Stomach smooth muscle (tissue), 2 donors: ENCODE results near the gene TMCC3.
A peak's percentile ranks its signal among the peaks of the same experiment; 100 is the strongest.

Experiments used
- H3K27ac ChIP-seq: one replicate; pipeline ENCODE4 v1.7.0; 2013; ENCODE audit warnings: mild to moderate bottlenecking, low read length, inconsistent platforms
- H3K27me3 ChIP-seq, 2 donors: one replicate each; pipeline ENCODE4 v1.7.0; 2013; ENCODE audit warnings: low read length in 2 of 2; ENCODE audit not compliant: insufficient read depth in 2 of 2, control insufficient read depth in 1 of 2
- H3K36me3 ChIP-seq, 2 donors: one replicate each; pipeline ENCODE4 v1.7.0; 2013; ENCODE audit warnings: low read length in 2 of 2; ENCODE audit not compliant: control insufficient read depth in 2 of 2, insufficient read depth in 2 of 2
- H3K4me1 ChIP-seq: one replicate; pipeline ENCODE4 v1.7.0; 2013; ENCODE audit warnings: low read length; ENCODE audit not compliant: control insufficient read depth, insufficient read depth
- H3K4me3 ChIP-seq, 2 donors: one replicate each; pipeline ENCODE4 v1.7.0; 2013; ENCODE audit warnings: low read length in 2 of 2
- H3K9ac ChIP-seq, 2 donors: one replicate each; pipeline ENCODE4 v1.7.0; 2013; ENCODE audit warnings: low read length in 2 of 2, mild to moderate bottlenecking in 1 of 2
- H3K9me3 ChIP-seq, 2 donors: one replicate each; pipeline ENCODE4 v1.7.0; 2013; ENCODE audit warnings: low read length in 2 of 2; ENCODE audit not compliant: control insufficient read depth in 2 of 2
- donor health status: healthy.
- donor health status: Pancreatic carcinoma.

TMCC3 gene

DNA sequence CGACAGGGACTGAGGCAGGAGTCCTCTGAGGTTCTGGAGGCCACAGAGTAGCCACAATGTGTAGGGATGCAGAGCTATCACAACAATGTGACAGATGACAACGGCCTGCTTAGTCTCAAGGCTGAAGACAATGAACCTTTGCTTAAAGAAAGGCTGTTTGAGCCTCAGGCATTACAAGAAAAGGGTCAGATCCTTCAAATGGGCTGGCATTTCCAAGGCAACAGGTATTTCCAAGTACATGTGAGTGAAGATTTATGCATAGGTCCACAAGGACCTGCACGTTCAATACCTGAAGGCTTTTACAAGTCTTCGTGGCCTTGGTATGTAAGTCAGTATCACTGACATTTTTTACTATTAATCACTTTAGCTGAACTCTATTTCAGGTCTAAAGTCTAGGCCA lies 62.0 kb downstream of the TMCC3 start:
- H3K4me3 ChIP-seq: peak overlapping the region in 1 of 2 donors; percentile 20
- H3K27ac ChIP-seq: peak overlapping the region; percentile 18
- no peaks in the 10 kb centered on the region for H3K27me3 ChIP-seq
- no peak overlapping the region for H3K9ac ChIP-seq
- no peaks in the 10 kb centered on the region for H3K36me3 ChIP-seq
- H3K9me3 ChIP-seq: no peaks in the 10 kb centered on the region
- peaks cover 22% of the 10 kb centered on the region for H3K4me1 ChIP-seq

DNA sequence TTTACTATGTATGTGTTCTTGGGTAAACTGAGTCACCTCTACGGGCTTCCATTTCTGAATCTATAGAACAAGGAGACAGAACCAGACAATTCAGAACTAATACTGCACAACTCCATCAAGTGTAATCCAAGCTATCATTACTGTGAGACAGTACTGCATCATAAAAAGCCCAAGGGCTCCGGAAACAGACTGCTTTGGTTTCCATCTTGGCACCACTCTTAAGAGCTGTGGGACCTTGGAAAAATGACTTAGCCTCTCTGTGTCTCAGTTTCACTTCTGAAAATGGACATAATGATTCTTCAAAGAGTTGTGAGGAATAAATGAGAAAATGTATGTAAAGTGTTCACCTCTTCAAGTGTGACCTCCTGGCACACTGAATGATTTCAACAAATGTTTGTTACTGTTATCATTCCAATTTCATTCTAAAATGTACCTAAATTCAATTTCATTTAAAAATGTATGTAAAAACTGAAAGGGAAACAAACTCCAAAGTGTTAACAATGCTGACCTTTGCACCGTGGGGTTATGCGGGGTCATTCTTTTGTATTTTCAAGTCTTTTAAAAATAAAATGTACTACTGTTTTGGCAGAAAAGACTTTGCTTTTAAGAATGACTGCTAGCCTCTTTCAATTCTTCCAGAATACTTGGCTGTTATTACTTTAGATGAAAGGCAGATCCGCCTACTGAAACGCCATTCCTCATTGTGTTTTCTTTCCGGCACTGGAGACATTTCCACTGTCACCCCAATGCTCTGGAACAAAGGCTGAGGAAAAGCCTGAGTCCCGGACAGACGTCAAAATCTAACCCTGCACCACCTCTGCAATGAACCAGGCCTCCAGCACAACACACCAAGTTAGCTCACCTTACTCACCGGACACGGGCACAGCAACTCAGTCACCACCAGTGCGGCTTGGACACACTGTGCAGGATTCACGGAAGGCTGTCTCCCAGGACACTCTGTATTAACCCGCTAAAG lies 62.8 kb downstream of the TMCC3 start:
- peak overlapping the region in 1 of 2 donors; percentile 13 for H3K9ac ChIP-seq
- no peaks in the 10 kb centered on the region for H3K36me3 ChIP-seq
- H3K27me3 ChIP-seq: no peaks in the 10 kb centered on the region
- no peaks in the 10 kb centered on the region for H3K9me3 ChIP-seq
- H3K27ac ChIP-seq: peak overlapping the region; percentile 18
- H3K4me1 ChIP-seq: peaks cover 22% of the 10 kb centered on the region
- peak overlapping the region in 1 of 2 donors; percentile 36 for H3K4me3 ChIP-seq

DNA sequence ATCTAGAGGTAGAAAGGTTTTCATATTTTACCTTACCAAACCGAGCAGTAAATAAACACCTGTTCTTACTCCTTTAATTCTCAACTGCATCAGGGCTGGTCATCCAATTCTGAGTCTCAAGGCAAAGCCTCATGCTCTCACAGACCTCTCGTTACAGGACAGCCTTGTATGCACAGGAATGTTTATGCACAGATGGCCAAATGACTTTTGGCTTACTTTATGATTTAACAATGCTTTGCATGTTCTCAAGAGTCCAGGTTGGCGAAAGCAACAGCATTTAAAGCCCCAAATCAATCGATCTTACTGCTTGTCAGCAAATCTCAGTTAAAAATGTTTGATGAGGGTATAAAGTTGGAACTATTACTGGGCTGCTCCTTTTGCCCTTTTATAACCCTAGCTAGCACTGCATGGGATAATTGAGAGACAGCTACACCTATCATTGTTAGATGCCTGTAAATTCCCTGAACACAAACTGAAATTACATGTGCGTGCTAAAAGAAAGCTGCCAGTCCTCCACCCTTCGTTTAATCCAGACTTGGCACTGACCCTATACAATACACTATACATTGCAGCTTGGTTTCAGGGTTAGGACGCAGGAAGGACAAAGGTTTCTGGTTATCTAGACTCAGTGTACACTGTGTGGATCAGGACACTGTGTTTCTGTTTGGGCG lies 63.6 kb downstream of the TMCC3 start:
- no peaks in the 10 kb centered on the region for H3K27me3 ChIP-seq
- H3K4me1 ChIP-seq: peaks cover 18% of the 10 kb centered on the region
- H3K36me3 ChIP-seq: no peaks in the 10 kb centered on the region
- peak overlapping the region in 1 of 2 donors; percentile 13 for H3K9ac ChIP-seq
- no peak overlapping the region for H3K27ac ChIP-seq
- peak overlapping the region in 1 of 2 donors; percentile 29 for H3K4me3 ChIP-seq
- no peaks in the 10 kb centered on the region for H3K9me3 ChIP-seq

DNA sequence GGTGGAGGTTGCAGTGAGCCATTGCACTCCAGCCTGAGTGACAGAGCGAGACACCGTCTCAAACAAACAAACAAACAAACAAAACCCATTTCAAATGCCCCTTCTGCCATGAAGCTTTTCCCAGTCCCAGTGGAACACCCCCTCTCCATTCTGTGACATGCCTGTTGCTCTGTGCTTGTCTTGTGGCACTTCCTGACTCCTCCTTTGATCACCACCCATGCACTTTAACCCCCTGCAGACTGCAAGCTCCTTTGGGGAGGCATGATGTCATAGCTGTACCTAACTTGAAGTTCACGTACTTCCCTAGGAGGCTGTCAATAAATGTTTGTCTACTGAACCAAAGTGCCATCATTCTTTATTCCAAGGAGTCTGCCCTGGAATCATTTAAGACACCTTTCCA lies 64.7 kb downstream of the TMCC3 start:
- H3K27me3 ChIP-seq: no peaks in the 10 kb centered on the region
- no peaks in the 10 kb centered on the region for H3K36me3 ChIP-seq
- H3K27ac ChIP-seq: no peak overlapping the region
- no peak overlapping the region for H3K4me3 ChIP-seq
- no peak overlapping the region for H3K9ac ChIP-seq
- H3K9me3 ChIP-seq: no peaks in the 10 kb centered on the region
- peaks cover 16% of the 10 kb centered on the region for H3K4me1 ChIP-seq

DNA sequence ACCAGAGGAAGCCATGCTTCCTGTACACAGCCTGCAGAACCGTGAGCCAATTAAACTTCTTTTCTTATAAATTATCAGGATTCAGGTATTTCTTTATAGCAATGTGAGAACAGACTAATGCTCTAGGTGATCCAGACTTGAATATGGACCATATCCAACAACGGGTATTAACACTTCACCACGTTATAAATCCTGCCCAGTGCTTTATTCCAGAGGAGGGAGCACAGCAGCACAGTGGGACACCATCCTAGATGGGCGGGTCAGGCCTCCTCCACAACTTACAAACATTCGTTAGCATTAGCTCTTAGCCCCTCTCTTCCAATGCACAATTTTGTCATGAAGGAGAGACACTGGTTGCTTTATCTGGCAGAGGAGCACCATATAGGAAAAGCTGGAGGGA lies 66.0 kb downstream of the TMCC3 start:
- Histone ChIP-seq H3K27me3 (no peaks in the 10 kb centered on the region), H3K9ac (no peak overlapping the region), H3K4me1 (peaks cover 16% of the 10 kb centered on the region), H3K9me3 (no peaks in the 10 kb centered on the region), H3K27ac (no peak overlapping the region), H3K4me3 (no peak overlapping the region), H3K36me3 (no peaks in the 10 kb centered on the region)

DNA sequence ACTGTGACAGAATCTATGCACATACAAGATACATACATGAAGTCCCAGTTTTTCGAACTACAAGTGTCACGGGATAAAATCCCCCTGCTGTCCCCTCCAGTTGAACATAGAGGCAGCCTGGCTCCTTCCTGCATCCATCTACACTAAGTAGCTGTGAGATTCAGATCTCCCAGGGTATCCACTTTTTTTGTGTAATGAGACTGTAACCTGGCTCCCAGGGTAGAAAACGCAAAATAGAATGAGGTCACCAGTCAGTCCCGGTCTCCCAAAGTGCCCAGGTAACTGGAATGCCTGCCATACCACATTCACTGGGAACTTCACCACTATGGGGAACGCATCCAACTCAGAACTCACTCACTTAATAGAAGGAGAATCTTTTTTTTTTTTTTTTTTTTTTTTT lies 67.8 kb downstream of the TMCC3 start:
- H3K27me3 ChIP-seq: no peaks in the 10 kb centered on the region
- no peak overlapping the region for H3K4me3 ChIP-seq
- H3K36me3 ChIP-seq: peaks cover 0 to 2% of the 10 kb centered on the region in 2 donors
- no peaks in the 10 kb centered on the region for H3K9me3 ChIP-seq
- no peak overlapping the region for H3K27ac ChIP-seq
- no peak overlapping the region for H3K9ac ChIP-seq
- peaks cover 9% of the 10 kb centered on the region for H3K4me1 ChIP-seq

DNA sequence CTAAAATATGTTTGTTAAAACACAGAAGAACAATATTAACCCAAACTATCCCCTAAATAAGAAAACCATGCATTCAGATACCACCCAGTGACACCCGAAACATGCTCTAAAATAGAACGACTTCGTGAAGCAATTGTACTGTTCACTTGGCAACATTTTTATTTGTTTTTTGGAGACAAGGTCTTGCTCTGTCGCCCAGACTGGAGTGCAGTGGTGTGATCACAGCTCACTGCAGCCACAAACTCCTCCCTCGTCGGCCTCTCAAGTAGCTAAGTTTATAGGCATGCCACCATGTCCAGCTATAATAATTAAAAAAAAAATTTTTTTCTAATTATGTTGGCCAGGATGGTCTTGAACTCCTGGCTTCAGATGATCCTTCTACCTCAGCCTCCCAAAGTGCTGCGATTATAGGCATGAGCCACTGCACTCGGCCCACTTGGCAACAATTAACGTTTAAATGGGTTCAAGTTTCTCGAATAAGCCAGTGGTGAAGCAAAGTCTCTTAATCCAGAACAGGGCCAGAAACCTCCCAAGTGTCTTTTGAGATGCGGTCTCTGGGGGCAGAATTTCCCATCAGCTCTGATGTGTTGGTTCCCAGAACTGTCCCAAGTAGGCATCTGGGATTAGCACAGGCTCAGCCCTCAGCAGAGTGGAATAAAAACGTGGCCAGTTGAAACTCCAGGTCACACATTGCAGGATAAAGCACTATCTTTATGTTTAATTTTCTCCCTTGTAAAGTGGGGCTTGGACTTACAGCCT lies 74.5 kb downstream of the TMCC3 start:
- Histone ChIP-seq H3K36me3 (peaks cover 2 to 4% of the 10 kb centered on the region in 2 donors), H3K9me3 (no peaks in the 10 kb centered on the region), H3K9ac (no peak overlapping the region), H3K27ac (no peak overlapping the region), H3K4me1 (peaks cover 5% of the 10 kb centered on the region), H3K27me3 (no peaks in the 10 kb centered on the region), H3K4me3 (no peak overlapping the region)

DNA sequence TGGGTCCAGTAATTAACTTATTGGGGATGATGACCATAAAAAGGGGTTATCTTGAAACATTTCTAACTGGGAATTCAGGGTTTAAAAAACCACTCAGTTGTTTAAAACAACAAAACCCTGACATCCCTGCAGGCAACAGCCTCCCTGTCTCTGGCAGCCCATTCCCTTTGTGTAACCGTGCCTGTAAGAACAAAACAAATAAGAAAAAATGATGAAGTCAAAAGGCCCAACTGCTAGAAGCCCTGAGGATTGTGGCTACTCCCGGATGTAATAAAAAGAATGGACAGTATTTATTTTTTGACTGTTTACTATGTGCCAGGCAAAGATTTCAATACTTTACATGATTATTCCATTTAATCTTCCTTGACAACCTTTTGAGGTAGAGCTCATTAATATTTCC lies 75.3 kb downstream of the TMCC3 start:
- peaks cover 5% of the 10 kb centered on the region in 2 donors for H3K36me3 ChIP-seq
- no peak overlapping the region for H3K27ac ChIP-seq
- H3K4me3 ChIP-seq: no peak overlapping the region
- H3K27me3 ChIP-seq: no peaks in the 10 kb centered on the region
- H3K9me3 ChIP-seq: no peaks in the 10 kb centered on the region
- H3K9ac ChIP-seq: no peak overlapping the region
- peaks cover 5% of the 10 kb centered on the region for H3K4me1 ChIP-seq

DNA sequence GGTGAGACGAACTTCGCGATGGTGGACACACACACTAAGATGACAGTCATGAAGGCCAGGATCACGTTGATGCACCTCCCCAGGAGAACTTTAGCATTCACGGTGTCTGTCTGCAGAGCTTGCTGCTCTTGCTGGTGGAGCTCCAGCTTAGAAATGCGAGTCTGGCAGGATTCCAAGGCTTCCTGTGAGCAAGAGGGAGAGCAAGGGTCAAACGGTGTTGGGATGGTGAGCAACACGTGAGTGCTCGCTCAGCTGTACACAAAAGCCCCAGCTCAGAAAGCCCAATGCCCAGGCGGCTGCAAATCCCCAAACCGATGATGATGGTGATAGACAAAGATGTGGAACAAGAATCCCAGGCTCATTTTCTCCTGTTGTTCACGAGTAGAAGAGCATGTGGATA lies 78.8 kb downstream of the TMCC3 start:
- Histone ChIP-seq H3K9me3 (no peaks in the 10 kb centered on the region), H3K27ac (no peak overlapping the region), H3K4me1 (peaks cover 5% of the 10 kb centered on the region), H3K36me3 (peaks cover 5 to 6% of the 10 kb centered on the region in 2 donors), H3K4me3 (no peak overlapping the region), H3K27me3 (no peaks in the 10 kb centered on the region), H3K9ac (no peak overlapping the region)

DNA sequence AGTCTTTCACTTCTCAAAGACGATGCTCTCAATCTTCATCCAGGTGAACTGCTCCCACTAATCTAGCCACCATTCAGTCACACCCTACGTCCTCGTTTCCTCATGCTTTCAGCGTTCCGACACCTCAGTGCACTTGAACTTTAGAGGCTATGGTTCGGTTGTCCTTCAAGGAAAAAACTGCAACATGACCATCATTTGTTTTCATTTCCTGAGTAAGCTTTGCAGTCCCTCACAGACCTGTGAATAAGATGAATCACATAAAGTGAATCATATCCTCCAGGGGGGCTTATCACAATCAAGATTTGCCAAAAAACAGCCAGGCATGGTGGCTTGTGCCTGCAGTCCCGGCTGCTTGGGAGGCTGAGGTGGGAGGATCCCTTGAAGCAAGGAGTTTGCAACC lies 80.2 kb downstream of the TMCC3 start:
- peaks cover 5% of the 10 kb centered on the region for H3K4me1 ChIP-seq
- no peak overlapping the region for H3K27ac ChIP-seq
- peaks cover 5 to 6% of the 10 kb centered on the region in 2 donors for H3K36me3 ChIP-seq
- H3K27me3 ChIP-seq: no peaks in the 10 kb centered on the region
- no peak overlapping the region for H3K9ac ChIP-seq
- H3K4me3 ChIP-seq: no peak overlapping the region
- H3K9me3 ChIP-seq: no peaks in the 10 kb centered on the region
